Heart left ventricle (tissue), 13 donors: ENCODE measurements around the gene ANKRD44.

ENCODE experiments used
- POLR2A ChIP-seq, 2 donors: fragments of 450-650 bp; IDR thresholded peaks; one replicate each; pipeline ENCODE4 v1.6.1; 2017; ENCODE audit warnings: antibody characterized with exemption in 2 of 2, mild to moderate bottlenecking in 2 of 2, moderate library complexity in 2 of 2
- TF ChIP-seq, protein P1 (sequence below), 12 donors: fragments of 200-600 bp; sonication (generic) in 4 of 12; IDR thresholded peaks; one replicate each; pipeline versions ENCODE4 v1.5.0 to v1.8.0; 2018 to 2022; ENCODE audit warnings: antibody characterized with exemption in 12 of 12, mild to moderate bottlenecking in 5 of 12
- donor health status: ischemic (EF 13 %, LVEDD 7.1; RV severe dilation, severe dysfunction).
- donor health status: DM: no; HTN: yes; CAD: no.
- donor health status: DM: no; HTN: no; CAD: no.
- donor health status: ischemic (EF 25% LVEDD 6.9; RV normal size, moderate dysfunction).
- donor health status: ischemic (EF 25% LVEDD 5.7; RV mildly dilated, moderate dysfunction).
- donor health status: ischemic (EF 35%, LVEDD 5.7; RV mildly dilated, moderate dysfunction).
- donor health status: nonischemic (EF 11% LVEDD 7.7; RV severe dilation, severe dysfunction).
- donor health status: DM: yes; HTN: yes; CAD: no.
- donor health status: PGD.
- donor health status: ischemic (EF 29% LVEDD 5.4; RV normal size, mild dysfunction).
- donor health status: nonischemic (EF 23%, LVEDD 6.1; RV moderate dilation, normal function).

DNA sequence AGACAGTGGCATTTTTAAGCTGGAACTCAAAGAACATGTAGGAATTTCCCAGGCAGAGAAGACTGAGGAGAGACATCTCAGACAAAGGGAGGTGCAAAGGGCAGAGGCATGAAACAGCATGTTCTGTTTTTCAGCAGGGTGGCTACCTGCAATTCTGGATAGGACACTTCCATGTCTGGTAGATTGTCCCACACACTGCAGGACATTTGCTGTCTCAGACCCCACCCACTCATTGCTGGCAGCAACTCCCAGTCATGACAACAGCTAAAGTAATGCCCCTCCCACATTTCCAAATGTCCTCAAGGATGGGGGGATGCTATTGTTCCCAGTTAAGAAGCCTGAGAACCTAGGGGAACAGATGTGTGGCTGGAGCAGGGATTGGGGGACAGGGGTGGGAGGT is 40.8 kb downstream of the ANKRD44 start:
- TF ChIP-seq, protein P1, sequence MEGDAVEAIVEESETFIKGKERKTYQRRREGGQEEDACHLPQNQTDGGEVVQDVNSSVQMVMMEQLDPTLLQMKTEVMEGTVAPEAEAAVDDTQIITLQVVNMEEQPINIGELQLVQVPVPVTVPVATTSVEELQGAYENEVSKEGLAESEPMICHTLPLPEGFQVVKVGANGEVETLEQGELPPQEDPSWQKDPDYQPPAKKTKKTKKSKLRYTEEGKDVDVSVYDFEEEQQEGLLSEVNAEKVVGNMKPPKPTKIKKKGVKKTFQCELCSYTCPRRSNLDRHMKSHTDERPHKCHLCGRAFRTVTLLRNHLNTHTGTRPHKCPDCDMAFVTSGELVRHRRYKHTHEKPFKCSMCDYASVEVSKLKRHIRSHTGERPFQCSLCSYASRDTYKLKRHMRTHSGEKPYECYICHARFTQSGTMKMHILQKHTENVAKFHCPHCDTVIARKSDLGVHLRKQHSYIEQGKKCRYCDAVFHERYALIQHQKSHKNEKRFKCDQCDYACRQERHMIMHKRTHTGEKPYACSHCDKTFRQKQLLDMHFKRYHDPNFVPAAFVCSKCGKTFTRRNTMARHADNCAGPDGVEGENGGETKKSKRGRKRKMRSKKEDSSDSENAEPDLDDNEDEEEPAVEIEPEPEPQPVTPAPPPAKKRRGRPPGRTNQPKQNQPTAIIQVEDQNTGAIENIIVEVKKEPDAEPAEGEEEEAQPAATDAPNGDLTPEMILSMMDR (IDR thresholded peaks at IDR 0.05): no peak
- TF ChIP-seq POLR2A (IDR thresholded peaks at IDR 0.05): no peak
